ENCODE results near the gene ADRA2A. TPM values are rescaled to one million over a fixed set of nuclear protein-coding genes. Genes with fewer than 3 reads are reported as not detected.

ADRA2A gene
- total RNA-seq, 4 donors from 2014 or later, result 1.0 to 9.1 (median 3.5) TPM

GRCh38 chr10:111037858-111038257, 39.0 kb upstream of the ADRA2A start:
- no peak for TF ChIP-seq CTCF (IDR thresholded peaks at IDR 0.05)
- no peak for TF ChIP-seq POLR2A (IDR thresholded peaks at IDR 0.05)

DNA sequence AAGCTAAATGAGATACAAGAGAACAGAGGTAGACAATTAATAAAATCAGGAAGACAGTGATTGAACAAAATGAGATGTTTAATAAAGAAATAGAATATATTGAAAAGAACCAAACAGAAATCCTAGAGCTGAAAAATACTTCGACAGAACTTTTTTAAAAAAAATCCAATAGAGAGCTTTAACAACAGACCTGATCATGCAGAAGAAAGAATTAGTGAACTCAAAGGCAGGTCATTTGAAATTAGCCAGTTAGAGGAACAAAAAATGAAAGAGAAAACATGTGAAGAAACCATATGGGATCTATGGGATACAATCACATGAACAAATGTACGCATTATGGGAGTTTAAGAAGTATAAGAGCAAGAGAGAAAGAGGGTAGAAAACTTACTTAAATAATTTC, 37.3 kb upstream of the ADRA2A start:
- DNase-seq, result no peak
- no peaks in the 10 kb centered on the region for H3K9me3 ChIP-seq

More at GRCh38 chr10:111037858-111038257, 39.0 kb upstream of the ADRA2A start:
- DNase-seq, result no peak
- Histone ChIP-seq H3K27ac (no peak overlapping the region), H3K9me3 (no peaks in the 10 kb centered on the region), H3K27me3 (no peaks in the 10 kb centered on the region), H3K4me1 (no peaks in the 10 kb centered on the region), H3K36me3 (no peaks in the 10 kb centered on the region), H3K4me3 (replicated peaks in 1 of 3) (no peak overlapping the region)
- intact Hi-C loops (cut with DNase I), result no loop called here

DNA sequence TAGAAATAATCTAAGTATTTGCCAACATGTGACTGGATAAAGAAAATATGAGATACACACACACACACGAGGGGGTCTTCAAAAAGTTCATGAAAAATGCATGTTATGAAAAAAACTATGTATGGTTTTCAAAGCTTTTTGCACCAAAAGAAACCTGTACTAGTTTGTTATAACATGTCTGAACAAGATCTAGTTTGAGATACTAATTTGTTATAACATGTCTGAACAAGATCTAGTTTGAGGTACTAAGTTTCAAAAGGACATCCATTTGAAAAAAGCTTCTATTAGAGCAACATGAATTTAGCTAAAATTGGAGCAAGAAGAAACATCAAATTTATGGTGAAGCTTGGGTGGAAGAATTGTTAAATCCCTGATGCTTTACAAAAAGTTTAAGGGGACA, 19.8 kb upstream of the ADRA2A start:
- no peak for DNase-seq
- intact Hi-C loops (cut with DNase I), result no loop called here
- Histone ChIP-seq H3K27me3 (no peaks in the 10 kb centered on the region), H3K36me3 (no peaks in the 10 kb centered on the region), H3K27ac (no peak overlapping the region), H3K9me3 (no peaks in the 10 kb centered on the region), H3K4me1 (no peaks in the 10 kb centered on the region), H3K4me3 (replicated peaks in 1 of 3) (no peak overlapping the region)
- TF ChIP-seq CTCF (IDR thresholded peaks at IDR 0.05) (no peak), POLR2A (IDR thresholded peaks at IDR 0.05) (no peak)
- 68 to 72% methylated on average over 1 of the region's 1 CpG for WGBS, 2 donors

More for the DNA sequence above, 37.3 kb upstream of the ADRA2A start:
- Histone ChIP-seq H3K27ac (no peak overlapping the region), H3K36me3 (no peaks in the 10 kb centered on the region), H3K27me3 (no peaks in the 10 kb centered on the region), H3K4me3 (replicated peaks in 1 of 3) (no peak overlapping the region), H3K4me1 (no peaks in the 10 kb centered on the region)
- WGBS, 2 donors, result 87 to 88% methylated on average over 2 of the region's 2 CpGs
- TF ChIP-seq CTCF (IDR thresholded peaks at IDR 0.05), result no peak
- TF ChIP-seq POLR2A (IDR thresholded peaks at IDR 0.05), result no peak
- intact Hi-C loops (cut with DNase I), result no loop called here

DNA sequence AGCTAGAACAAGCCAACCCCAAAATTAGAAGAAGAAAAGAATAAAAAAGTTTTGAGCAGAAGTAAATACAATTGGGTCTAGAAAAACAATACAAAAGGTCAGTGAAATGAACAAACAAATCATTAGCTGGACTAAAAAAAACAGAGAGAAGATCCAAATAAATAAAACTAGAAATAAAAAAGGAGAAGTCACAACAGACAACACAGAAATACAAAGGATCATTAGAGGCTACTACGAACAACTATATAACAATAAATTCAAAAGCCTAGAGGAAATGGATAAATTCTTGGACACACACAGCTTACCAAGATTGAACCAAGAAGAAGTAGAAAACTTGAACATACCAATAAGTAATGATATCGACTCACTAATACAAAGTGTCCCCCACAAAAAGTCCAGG, 13.4 kb upstream of the ADRA2A start:
- no peaks in the 10 kb centered on the region for H3K9me3 ChIP-seq
- intact Hi-C loops (cut with DNase I), result no loop called here
- no peaks in the 10 kb centered on the region for H3K27me3 ChIP-seq
- TF ChIP-seq POLR2A (IDR thresholded peaks at IDR 0.05), result no peak
- TF ChIP-seq CTCF (IDR thresholded peaks at IDR 0.05), result no peak
- no peaks in the 10 kb centered on the region for H3K36me3 ChIP-seq
- H3K4me3 ChIP-seq (replicated peaks in 1 of 3), result no peak overlapping the region
- no peak for DNase-seq
- 87 to 88% methylated on average over 2 of the region's 2 CpGs for WGBS, 2 donors
- H3K4me1 ChIP-seq, result no peaks in the 10 kb centered on the region
- H3K27ac ChIP-seq, result no peak overlapping the region

- WGBS, 2 donors, result 54 to 57% methylated on average over 3 of the region's 3 CpGs
- TF ChIP-seq POLR2A (IDR thresholded peaks at IDR 0.05) (no peak), CTCF (IDR thresholded peaks at IDR 0.05) (no peak)
- no peak for DNase-seq
- H3K36me3 ChIP-seq, result no peaks in the 10 kb centered on the region
- intact Hi-C loops (cut with DNase I), result no loop called here
- no peaks in the 10 kb centered on the region for H3K27me3 ChIP-seq
- H3K27ac ChIP-seq, result no peak overlapping the region
- no peaks in the 10 kb centered on the region for H3K9me3 ChIP-seq
- H3K4me1 ChIP-seq, result peaks cover 10 to 16% of the 10 kb centered on the region in 2 donors
- H3K4me3 ChIP-seq (replicated peaks in 1 of 3), result no peak overlapping the region
These were observed 4.6 kb upstream of the ADRA2A start for GRCh38 chr10:111072232-111072631.
